Hematopoietic multipotent progenitor cell treated with erythropoietin and hydrocortisone succinate and interleukin-3 and kit ligand, for 4 days (in vitro differentiated cells): ENCODE data around the gene DISP1.
A peak's percentile ranks its signal among the peaks of the same experiment; 100 is the strongest.
"Not testable (repeated sequence)": the region's sequence is repeated elsewhere in the genome, so short reads cannot be mapped to it uniquely, and the experiment has no call there.

ENCODE experiments used
- DNase-seq: peaks from one replicate; pipeline ENCODE4 v3.0.0-alpha.2; 2015

The DISP1 gene

GRCh38 chr1:222798975-222799374, 15.9 kb upstream of the DISP1 start:
- no peak for DNase-seq

GRCh38 chr1:222801067-222801466, 13.8 kb upstream of the DISP1 start:
- no peak for DNase-seq

- DNase-seq, result no peak
Measured at GRCh38 chr1:222811671-222812070, 3.2 kb upstream of the DISP1 start.

GRCh38 chr1:222813866-222814535, 838 bp upstream of the DISP1 start:
- no peak for DNase-seq

- no peak for DNase-seq
Measured at GRCh38 chr1:222815440-222815765, 564 bp downstream of the DISP1 start.

- peak; percentile 16 for DNase-seq
Measured at GRCh38 chr1:222817529-222817928, 2.7 kb downstream of the DISP1 start.

GRCh38 chr1:222818171-222818570, 3.3 kb downstream of the DISP1 start:
- DNase-seq, result no peak

- DNase-seq, result no peak
Measured at GRCh38 chr1:222820171-222820712, 5.4 kb downstream of the DISP1 start.

GRCh38 chr1:222821239-222821638, 6.4 kb downstream of the DISP1 start:
- DNase-seq, result no peak

- no peak for DNase-seq
Measured at GRCh38 chr1:222823695-222824094, 8.9 kb downstream of the DISP1 start.

GRCh38 chr1:222824641-222825040, 9.8 kb downstream of the DISP1 start:
- DNase-seq, result no peak

- peak; percentile 27 for DNase-seq
Measured at GRCh38 chr1:222828939-222829338, 14.1 kb downstream of the DISP1 start.

- no peak for DNase-seq
Measured at GRCh38 chr1:222829868-222830267, 15.0 kb downstream of the DISP1 start.

- DNase-seq, result no peak
Measured at GRCh38 chr1:222833356-222833876, 18.6 kb downstream of the DISP1 start.

GRCh38 chr1:222843469-222844410, 28.9 kb downstream of the DISP1 start:
- DNase-seq, result no peak

GRCh38 chr1:222844411-222844779, 29.6 kb downstream of the DISP1 start:
- no peak for DNase-seq

- DNase-seq, result no peak
Measured at GRCh38 chr1:222845763-222846162, 30.9 kb downstream of the DISP1 start.

- not testable (repeated sequence) for DNase-seq
Measured at GRCh38 chr1:222850550-222850949, 35.7 kb downstream of the DISP1 start.

- no peak for DNase-seq
Measured at GRCh38 chr1:222852326-222852725, 37.5 kb downstream of the DISP1 start.

GRCh38 chr1:222861062-222861461, 46.2 kb downstream of the DISP1 start:
- peak; percentile 74 for DNase-seq
